ENCODE results near the gene EDDM13.

DNA sequence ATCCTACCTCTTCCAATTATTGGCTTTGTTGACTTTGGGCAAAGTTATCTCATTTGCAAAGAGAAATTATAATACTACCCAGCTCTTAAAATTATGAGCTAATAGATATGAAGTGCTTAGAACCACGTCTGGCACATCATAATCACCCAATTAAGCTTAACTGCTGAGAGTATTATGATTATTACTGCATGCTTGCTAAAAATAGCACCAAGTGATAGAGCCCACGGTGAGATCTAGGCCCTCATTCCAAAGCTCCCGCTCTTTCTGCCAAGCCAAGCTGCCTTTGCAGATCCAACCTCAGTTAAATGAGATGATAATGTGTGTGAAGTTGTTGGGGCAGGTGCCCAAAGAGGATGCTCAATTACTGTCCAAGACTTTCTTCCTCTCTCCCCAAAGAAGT, 6.5 kb upstream of the EDDM13 start:
- TF ChIP-seq, protein P1, sequence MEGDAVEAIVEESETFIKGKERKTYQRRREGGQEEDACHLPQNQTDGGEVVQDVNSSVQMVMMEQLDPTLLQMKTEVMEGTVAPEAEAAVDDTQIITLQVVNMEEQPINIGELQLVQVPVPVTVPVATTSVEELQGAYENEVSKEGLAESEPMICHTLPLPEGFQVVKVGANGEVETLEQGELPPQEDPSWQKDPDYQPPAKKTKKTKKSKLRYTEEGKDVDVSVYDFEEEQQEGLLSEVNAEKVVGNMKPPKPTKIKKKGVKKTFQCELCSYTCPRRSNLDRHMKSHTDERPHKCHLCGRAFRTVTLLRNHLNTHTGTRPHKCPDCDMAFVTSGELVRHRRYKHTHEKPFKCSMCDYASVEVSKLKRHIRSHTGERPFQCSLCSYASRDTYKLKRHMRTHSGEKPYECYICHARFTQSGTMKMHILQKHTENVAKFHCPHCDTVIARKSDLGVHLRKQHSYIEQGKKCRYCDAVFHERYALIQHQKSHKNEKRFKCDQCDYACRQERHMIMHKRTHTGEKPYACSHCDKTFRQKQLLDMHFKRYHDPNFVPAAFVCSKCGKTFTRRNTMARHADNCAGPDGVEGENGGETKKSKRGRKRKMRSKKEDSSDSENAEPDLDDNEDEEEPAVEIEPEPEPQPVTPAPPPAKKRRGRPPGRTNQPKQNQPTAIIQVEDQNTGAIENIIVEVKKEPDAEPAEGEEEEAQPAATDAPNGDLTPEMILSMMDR (IDR thresholded peaks at IDR 0.05), result no peak
- TF ChIP-seq EZH2 (IDR thresholded peaks at IDR 0.05) (no peak), EZH2phosphoT487 (IDR thresholded peaks at IDR 0.05) (no peak)
